H9 (cell line): Measurements from ENCODE around the gene TNFRSF11A. TPM values are rescaled to one million over a fixed set of nuclear protein-coding genes. Genes with fewer than 3 reads are reported as not detected.

Source experiments
- DNase-seq: peaks from one replicate; pipeline ENCODE4 v3.0.0-alpha.2; 2017
- H2AFZ ChIP-seq: one replicate; pipeline ENCODE4 v1.6.1; 2013; ENCODE audit warnings: mild to moderate bottlenecking, low read length, control low read depth, moderate library complexity
- H2AK5ac ChIP-seq: 2 replicates; pipeline ENCODE4 v1.6.1; 2013; ENCODE audit warnings: low read length, control low read depth, mixed read lengths; ENCODE audit not compliant: insufficient read length
- H2BK120ac ChIP-seq: one replicate; pipeline ENCODE4 v1.6.1; 2013; ENCODE audit warnings: low read depth, mild to moderate bottlenecking, low read length, control low read depth, inconsistent platforms; ENCODE audit not compliant: poor library complexity, severe bottlenecking
- H2BK12ac ChIP-seq: 2 replicates; pipeline ENCODE4 v1.6.1; 2013; ENCODE audit warnings: low read length, control low read depth, mixed read lengths, low read depth; ENCODE audit not compliant: insufficient read length
- H2BK15ac ChIP-seq: 2 replicates; pipeline ENCODE4 v1.6.1; 2013; ENCODE audit warnings: low read depth, low read length, control low read depth
- H2BK20ac ChIP-seq: one replicate; pipeline ENCODE4 v1.6.1; 2013; ENCODE audit warnings: low read depth, mild to moderate bottlenecking, low read length, control low read depth, inconsistent platforms; ENCODE audit not compliant: poor library complexity, severe bottlenecking
- H2BK5ac ChIP-seq: 2 replicates; pipeline ENCODE4 v1.6.1; 2013; ENCODE audit warnings: low read length, control low read depth, mixed read lengths; ENCODE audit not compliant: insufficient read length
- H3K14ac ChIP-seq: 2 replicates; pipeline ENCODE4 v1.6.1; 2013; ENCODE audit warnings: low read length, control low read depth; ENCODE audit not compliant: insufficient read depth
- H3K18ac ChIP-seq: 2 replicates; pipeline ENCODE4 v1.6.1; 2013; ENCODE audit warnings: low read depth, mild to moderate bottlenecking, mixed read lengths, low read length, control low read depth; ENCODE audit not compliant: insufficient read length
- H3K23ac ChIP-seq: 2 replicates; pipeline ENCODE4 v1.6.1; 2013; ENCODE audit warnings: low read length, control low read depth, mixed read lengths, low read depth; ENCODE audit not compliant: insufficient read length
- H3K23me2 ChIP-seq: 2 replicates; pipeline ENCODE4 v1.6.1; 2013; ENCODE audit warnings: low read depth, mild to moderate bottlenecking, mixed read lengths, low read length, control low read depth; ENCODE audit not compliant: insufficient read length, poor library complexity, severe bottlenecking
- H3K27ac ChIP-seq: 2 replicates; pipeline ENCODE4 v1.5.1; 2013; ENCODE audit warnings: low read length, control low read depth, mixed read lengths, low read depth; ENCODE audit not compliant: insufficient read length
- H3K27me3 ChIP-seq: 2 replicates; pipeline ENCODE4 v1.6.1; 2013; ENCODE audit warnings: low read length, control low read depth, inconsistent platforms; ENCODE audit not compliant: insufficient read depth
- H3K4ac ChIP-seq: 2 replicates; pipeline ENCODE4 v1.6.1; 2013; ENCODE audit warnings: low read depth, mild to moderate bottlenecking, control low read depth, inconsistent platforms, low read length, moderate library complexity
- H3K4me1 ChIP-seq: 2 replicates; pipeline ENCODE4 v1.6.1; 2013; ENCODE audit warnings: low read length, control low read depth, inconsistent platforms; ENCODE audit not compliant: insufficient read depth
- H3K4me2 ChIP-seq: 2 replicates; pipeline ENCODE4 v1.6.1; 2013; ENCODE audit warnings: low read length, control low read depth, mixed read lengths; ENCODE audit not compliant: insufficient read length, insufficient read depth
- H3K56ac ChIP-seq: 2 replicates; pipeline ENCODE4 v1.6.1; 2013; ENCODE audit warnings: low read depth, mild to moderate bottlenecking, mixed read lengths, low read length, control low read depth; ENCODE audit not compliant: insufficient read length
- H3K79me1 ChIP-seq: 2 replicates; pipeline ENCODE4 v1.6.1; 2013; ENCODE audit warnings: low read depth, mild to moderate bottlenecking, moderate library complexity, low read length, control low read depth, inconsistent platforms; ENCODE audit not compliant: insufficient read depth, poor library complexity, severe bottlenecking
- H3K79me2 ChIP-seq: 2 replicates; pipeline ENCODE4 v1.6.1; 2013; ENCODE audit warnings: low read length, control low read depth, inconsistent platforms; ENCODE audit not compliant: insufficient read depth
- H3K9ac ChIP-seq: 2 replicates; pipeline ENCODE4 v1.6.1; 2013; ENCODE audit warnings: low read length, control low read depth, mixed read lengths; ENCODE audit not compliant: insufficient read length; ENCODE audit errors: extremely low read depth
- H3K9me3 ChIP-seq: one replicate; pipeline ENCODE4 v1.6.1; 2013; ENCODE audit warnings: low read depth, low read length, inconsistent platforms; ENCODE audit not compliant: control insufficient read depth
- H3T11ph ChIP-seq: one replicate; pipeline ENCODE4 v1.6.1; 2013; ENCODE audit warnings: mild to moderate bottlenecking, low read length, control low read depth, inconsistent platforms
- H4K20me1 ChIP-seq: one replicate; pipeline ENCODE4 v1.6.1; 2013; ENCODE audit not compliant: control insufficient read depth, insufficient read length, insufficient read depth
- H4K5ac ChIP-seq: 2 replicates; pipeline ENCODE4 v1.6.1; 2013; ENCODE audit warnings: low read depth, mild to moderate bottlenecking, mixed read lengths, low read length, control low read depth; ENCODE audit not compliant: insufficient read length
- H4K8ac ChIP-seq: replicated peaks from 2 replicates; pipeline ENCODE4 v1.6.1; 2013; ENCODE audit warnings: low read length, control low read depth, mixed read lengths, low read depth; ENCODE audit not compliant: insufficient read length
- H4K91ac ChIP-seq: 2 replicates; pipeline ENCODE4 v1.6.1; 2013; ENCODE audit warnings: low read depth, mild to moderate bottlenecking, moderate library complexity, mixed read lengths, low read length, control low read depth; ENCODE audit not compliant: insufficient read length
- H3K27ac Mint-ChIP-seq, 3 experiments: 2 replicates in 2 of 3; 3 replicates in 1 of 3; pipeline ENCODE4 v1.8.0; 2020 to 2021; ENCODE audit warnings: mixed read lengths in 3 of 3, mild to moderate bottlenecking in 1 of 3, moderate library complexity in 1 of 3
- H3K27me3 Mint-ChIP-seq: 2 replicates; pipeline ENCODE4 v1.8.0; 2021; ENCODE audit warnings: low read depth, mild to moderate bottlenecking, moderate library complexity, mixed read lengths
- H3K36me3 Mint-ChIP-seq, 3 experiments: 2 replicates in 2 of 3; 3 replicates in 1 of 3; pipeline ENCODE4 v1.8.0; 2020 to 2021; ENCODE audit warnings: low read depth in 3 of 3, mixed read lengths in 3 of 3; ENCODE audit not compliant: insufficient read depth in 1 of 3
- H3K4me1 Mint-ChIP-seq, 2 experiments: 2 replicates each; pipeline ENCODE4 v1.8.0; 2020; ENCODE audit warnings: mixed read lengths in 2 of 2
- H3K4me3 Mint-ChIP-seq, 2 experiments: 2 replicates in 1 of 2; 3 replicates in 1 of 2; pipeline ENCODE4 v1.8.0; 2020 to 2021; ENCODE audit warnings: mild to moderate bottlenecking in 2 of 2, mixed read lengths in 2 of 2, moderate library complexity in 1 of 2
- H3K9me3 Mint-ChIP-seq, 2 experiments: 2 replicates in 1 of 2; 3 replicates in 1 of 2; pipeline ENCODE4 v1.8.0; 2020; ENCODE audit warnings: mild to moderate bottlenecking in 2 of 2, mixed read lengths in 2 of 2, moderate library complexity in 1 of 2
- CTCF ChIP-seq: fragments of 200-600 bp; sonication (generic); conservative IDR thresholded peaks from 3 replicates; pipeline ENCODE4 v1.8.0; 2021; ENCODE audit warnings: antibody characterized with exemption, mild to moderate bottlenecking
- WGBS: extraction: QIAGEN DNeasy Blood & Tissue Kit; methylation state at CpG from one replicate; pipeline ENCODE4 v1.1.7; 2013; ENCODE audit warnings: missing lambda C conversion rate, low lambda C conversion rate, mixed read lengths; ENCODE audit not compliant: insufficient read length; ENCODE audit errors: extremely low coverage; 5-methylcytosine and 5-hydroxymethylcytosine counted together
- total RNA-seq: library from RNA; stranded (reverse); gene quantifications from 2 replicates; pipeline ENCODE4 v1.2.1, GENCODE V29; 2021

TNFRSF11A gene
- total RNA-seq, 1 experiment from 2014 or later, result 7.8 TPM

- peak overlapping the region in 2 of 3 experiments; percentile 40 to 66; a peak in 3 of 7 replicates for H3K27ac Mint-ChIP-seq
- no peaks in the 10 kb centered on the region for H3K27me3 ChIP-seq
- no peak overlapping the region for H2BK5ac ChIP-seq
- WGBS, result no CpG with 5 or more reads among the region's 29 CpGs
- no peaks in the 10 kb centered on the region for H3K79me1 ChIP-seq
- no peak overlapping the region for H4K5ac ChIP-seq
- no peak overlapping the region for H3K4ac ChIP-seq
- H3K23me2 ChIP-seq, result no peaks in the 10 kb centered on the region
- no peak overlapping the region for H2AFZ ChIP-seq
- no peak overlapping the region for H3K4me2 ChIP-seq
- no peak overlapping the region for H4K8ac ChIP-seq
- H3K4me1 ChIP-seq, result no peaks in the 10 kb centered on the region
- H3K56ac ChIP-seq, result no peak overlapping the region
- peaks cover 12 to 22% of the 10 kb centered on the region in 2 experiments for H3K4me1 Mint-ChIP-seq
- no peaks in the 10 kb centered on the region for H3K9me3 Mint-ChIP-seq
- H2AK5ac ChIP-seq, result no peak overlapping the region
- no peak overlapping the region for H3K4me3 Mint-ChIP-seq
- TF ChIP-seq CTCF, result no peak
- no peak overlapping the region for H2BK15ac ChIP-seq
- DNase-seq, result peak; percentile 41
- no peaks in the 10 kb centered on the region for H3K27me3 Mint-ChIP-seq
- no peak overlapping the region for H3K9ac ChIP-seq
- peaks cover 5 to 11% (median 8%) of the 10 kb centered on the region in 3 experiments; a peak in 4 of 7 replicates for H3K36me3 Mint-ChIP-seq
- H4K91ac ChIP-seq, result no peak overlapping the region
- H3K79me2 ChIP-seq, result no peaks in the 10 kb centered on the region
- H3T11ph ChIP-seq, result no peak overlapping the region
- no peak overlapping the region; the same call in 1 of the 2 replicates for H3K14ac ChIP-seq
- H4K20me1 ChIP-seq, result no peaks in the 10 kb centered on the region
- no peak overlapping the region for H3K23ac ChIP-seq
- H2BK120ac ChIP-seq, result no peak overlapping the region
- no peak overlapping the region for H3K27ac ChIP-seq
- H3K9me3 ChIP-seq, result no peaks in the 10 kb centered on the region
- no peak overlapping the region for H2BK20ac ChIP-seq
- no peak overlapping the region for H3K18ac ChIP-seq
- H2BK12ac ChIP-seq, result no peak overlapping the region
These were observed 29.0 kb downstream of the TNFRSF11A start for GRCh38 chr18:62354151-62354550.
